ENCODE measurements around the gene MCF2L.

Gene MCF2L

GRCh38 chr13:112959206-112959605, 9.8 kb upstream of the MCF2L start:
- Histone ChIP-seq H3K4me3 (ENCODE audit: insufficient read depth, low read length, poor library complexity, severe bottlenecking) (no peak overlapping the region), H3K36me3 (ENCODE audit: low read length) (no peaks in the 10 kb centered on the region), H2AFZ (ENCODE audit: low read depth, low read length, severe bottlenecking) (no peak overlapping the region), H3K9ac (ENCODE audit: low read length) (no peak overlapping the region), H3K9me3 (ENCODE audit: insufficient read depth, low read length) (no peaks in the 10 kb centered on the region), H3K27me3 (ENCODE audit: low read length) (no peaks in the 10 kb centered on the region), H4K20me1 (ENCODE audit: low read depth, low read length) (no peaks in the 10 kb centered on the region), H3K9me2 (replicated peaks; ENCODE audit: insufficient read depth, low read length) (no peaks in the 10 kb centered on the region), H3K27ac (ENCODE audit: low read depth, low read length) (no peak overlapping the region), H3K4me2 (ENCODE audit: low read depth, low read length, poor library complexity, severe bottlenecking) (no peak overlapping the region), H3F3A (ENCODE audit: insufficient read depth) (no peaks in the 10 kb centered on the region), H3K79me2 (ENCODE audit: insufficient read depth, low read length) (no peaks in the 10 kb centered on the region)
- no peak for TF ChIP-seq CTCF (IDR thresholded peaks at IDR 0.05; ENCODE audit: insufficient read depth, low read length, poor library complexity, severe bottlenecking)
- TF ChIP-seq EZH2phosphoT487 (conservative IDR thresholded peaks at IDR 0.05; ENCODE audit: low read length) = no peak

- no peak overlapping the region for H3K4me2 ChIP-seq (ENCODE audit: low read depth, low read length, poor library complexity, severe bottlenecking)
- H3K9ac ChIP-seq (ENCODE audit: low read length) = no peak overlapping the region
- no peaks in the 10 kb centered on the region for H3K36me3 ChIP-seq (ENCODE audit: low read length)
- no peak overlapping the region for H3K4me3 ChIP-seq (ENCODE audit: insufficient read depth, low read length, poor library complexity, severe bottlenecking)
- no peaks in the 10 kb centered on the region for H3F3A ChIP-seq (ENCODE audit: insufficient read depth)
- TF ChIP-seq CTCF (IDR thresholded peaks at IDR 0.05; ENCODE audit: insufficient read depth, low read length, poor library complexity, severe bottlenecking) = no peak
- TF ChIP-seq EZH2phosphoT487 (conservative IDR thresholded peaks at IDR 0.05; ENCODE audit: low read length) = no peak
- H3K27me3 ChIP-seq (ENCODE audit: low read length) = no peaks in the 10 kb centered on the region
- H3K27ac ChIP-seq (ENCODE audit: low read depth, low read length) = no peak overlapping the region
- no peak overlapping the region for H2AFZ ChIP-seq (ENCODE audit: low read depth, low read length, severe bottlenecking)
- H4K20me1 ChIP-seq (ENCODE audit: low read depth, low read length) = no peaks in the 10 kb centered on the region
- no peaks in the 10 kb centered on the region for H3K9me2 ChIP-seq (replicated peaks; ENCODE audit: insufficient read depth, low read length)
- H3K79me2 ChIP-seq (ENCODE audit: insufficient read depth, low read length) = no peaks in the 10 kb centered on the region
- no peaks in the 10 kb centered on the region for H3K9me3 ChIP-seq (ENCODE audit: insufficient read depth, low read length)
These were observed 9.1 kb upstream of the MCF2L start for GRCh38 chr13:112959701-112960542.

GRCh38 chr13:112960706-112961105, 8.3 kb upstream of the MCF2L start:
- Histone ChIP-seq H4K20me1 (ENCODE audit: low read depth, low read length) (no peaks in the 10 kb centered on the region; the same call in 1 of the 2 replicates), H3K79me2 (ENCODE audit: insufficient read depth, low read length) (no peaks in the 10 kb centered on the region), H3K27ac (ENCODE audit: low read depth, low read length) (no peak overlapping the region), H3F3A (ENCODE audit: insufficient read depth) (no peaks in the 10 kb centered on the region), H3K36me3 (ENCODE audit: low read length) (no peaks in the 10 kb centered on the region), H3K9me2 (replicated peaks; ENCODE audit: insufficient read depth, low read length) (no peaks in the 10 kb centered on the region), H3K4me2 (ENCODE audit: low read depth, low read length, poor library complexity, severe bottlenecking) (no peak overlapping the region), H3K9ac (ENCODE audit: low read length) (no peak overlapping the region), H3K9me3 (ENCODE audit: insufficient read depth, low read length) (no peaks in the 10 kb centered on the region), H2AFZ (ENCODE audit: low read depth, low read length, severe bottlenecking) (no peak overlapping the region), H3K27me3 (ENCODE audit: low read length) (no peaks in the 10 kb centered on the region), H3K4me3 (ENCODE audit: insufficient read depth, low read length, poor library complexity, severe bottlenecking) (no peak overlapping the region)
- TF ChIP-seq EZH2phosphoT487 (conservative IDR thresholded peaks at IDR 0.05; ENCODE audit: low read length) (no peak), CTCF (IDR thresholded peaks at IDR 0.05; ENCODE audit: insufficient read depth, low read length, poor library complexity, severe bottlenecking) (no peak)
